NCI-H1105 treated with DMSO at 0.1 percent for 48 hours (cell line): ENCODE measurements around the gene BLOC1S4.
A peak's percentile ranks its signal among the peaks of the same experiment; 100 is the strongest.
"Not testable (repeated sequence)": the region's sequence is repeated elsewhere in the genome, so short reads cannot be mapped to it uniquely, and the experiment has no call there.

Experiments
- DNase-seq: peaks from one replicate; lab custom pipeline; 2025; lab: John Stamatoyannopoulos, UW

BLOC1S4 gene, protein sequence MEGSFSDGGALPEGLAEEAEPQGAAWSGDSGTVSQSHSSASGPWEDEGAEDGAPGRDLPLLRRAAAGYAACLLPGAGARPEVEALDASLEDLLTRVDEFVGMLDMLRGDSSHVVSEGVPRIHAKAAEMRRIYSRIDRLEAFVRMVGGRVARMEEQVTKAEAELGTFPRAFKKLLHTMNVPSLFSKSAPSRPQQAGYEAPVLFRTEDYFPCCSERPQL

DNA sequence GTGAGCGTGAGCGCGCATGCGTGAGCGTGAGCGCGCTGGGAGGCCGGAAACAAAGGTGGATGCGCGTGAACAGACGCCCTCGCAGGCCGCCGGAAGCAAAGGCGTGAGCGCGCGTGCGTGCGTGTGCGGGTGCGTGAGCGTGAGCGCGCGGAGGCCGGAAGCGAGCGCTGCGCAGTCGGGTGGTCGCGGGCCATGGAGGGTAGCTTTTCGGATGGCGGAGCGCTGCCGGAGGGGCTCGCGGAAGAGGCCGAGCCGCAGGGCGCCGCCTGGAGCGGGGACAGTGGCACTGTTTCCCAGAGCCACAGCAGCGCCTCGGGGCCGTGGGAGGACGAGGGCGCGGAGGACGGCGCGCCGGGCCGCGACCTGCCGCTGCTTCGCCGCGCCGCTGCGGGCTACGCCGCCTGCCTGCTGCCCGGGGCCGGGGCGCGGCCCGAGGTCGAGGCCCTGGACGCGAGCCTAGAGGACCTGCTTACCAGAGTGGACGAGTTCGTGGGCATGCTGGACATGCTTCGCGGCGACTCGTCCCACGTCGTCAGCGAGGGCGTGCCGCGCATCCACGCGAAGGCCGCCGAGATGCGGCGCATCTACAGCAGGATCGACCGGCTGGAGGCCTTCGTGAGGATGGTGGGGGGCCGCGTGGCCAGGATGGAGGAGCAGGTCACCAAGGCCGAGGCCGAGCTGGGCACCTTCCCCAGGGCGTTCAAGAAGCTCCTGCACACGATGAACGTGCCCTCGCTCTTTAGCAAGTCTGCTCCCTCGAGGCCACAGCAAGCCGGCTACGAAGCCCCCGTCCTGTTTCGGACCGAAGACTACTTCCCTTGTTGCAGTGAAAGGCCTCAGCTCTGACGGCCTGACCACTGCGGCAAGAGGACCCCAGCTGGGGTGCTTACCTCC is at the start of gene BLOC1S4:
Gene BLOC1S4 (plus strand): TSS at position 157 of the 894 bp plus-strand sequence. CDS start 36 bp downstream, at position 193.
- peak; percentile 75 for DNase-seq

DNA sequence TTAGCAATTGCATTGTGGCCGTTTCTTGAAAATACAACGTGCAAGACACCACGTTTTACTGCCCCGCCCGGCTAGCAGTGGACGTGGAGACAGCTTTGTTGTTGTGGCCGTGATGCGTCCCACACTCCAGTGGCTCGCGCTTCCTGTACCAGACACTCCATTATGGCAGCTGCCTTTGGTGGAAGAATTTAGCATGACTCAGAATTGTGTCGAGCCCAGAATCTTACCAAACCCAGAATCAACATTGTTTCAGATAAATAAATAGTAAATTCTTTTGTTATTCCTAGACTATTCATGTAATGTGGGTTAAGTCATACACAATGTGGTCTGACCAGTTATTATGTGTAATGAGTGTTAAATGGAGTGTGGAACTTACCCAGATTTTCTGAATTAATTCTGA is 47.6 kb upstream of the BLOC1S4 start:
- no peak for DNase-seq

DNA sequence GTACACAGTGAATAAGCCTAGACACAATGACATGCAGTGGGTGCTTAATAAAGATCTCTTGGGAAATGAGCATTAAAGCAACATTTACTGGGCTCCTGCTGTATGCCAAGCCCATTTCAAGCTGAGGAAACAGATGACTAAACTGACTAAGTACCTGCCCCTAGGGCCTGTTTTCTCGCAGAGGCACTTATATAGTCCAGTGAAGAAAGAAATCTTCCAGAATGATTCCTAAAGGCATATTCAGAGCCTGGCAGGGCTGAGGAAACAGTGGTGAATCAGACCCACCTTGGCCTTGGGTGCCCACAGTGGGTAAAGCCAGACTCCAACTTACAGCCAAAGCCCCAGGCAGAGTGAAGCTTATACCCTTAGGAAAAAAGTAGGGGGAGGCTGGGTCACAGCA is 44.3 kb upstream of the BLOC1S4 start:
- no peak for DNase-seq

DNA sequence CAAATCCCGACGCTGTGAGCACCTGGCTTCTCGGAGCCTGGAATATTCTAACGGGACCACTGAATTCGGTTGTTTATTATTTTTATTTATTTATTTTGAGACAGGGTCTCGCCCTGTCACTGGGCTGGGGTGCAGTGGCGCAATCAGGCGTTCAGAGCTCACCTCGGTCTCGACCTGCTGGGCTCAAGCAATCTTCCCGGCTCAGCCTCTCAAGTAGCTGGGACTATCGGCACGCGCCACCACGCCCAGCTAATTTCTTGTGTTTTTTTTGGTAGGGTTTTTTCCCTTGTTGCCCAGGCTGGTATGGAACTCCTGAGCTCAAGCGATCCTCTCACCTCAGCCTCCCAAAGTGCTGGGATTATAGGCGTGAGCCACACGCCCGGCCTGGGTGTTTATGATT is 43.8 kb upstream of the BLOC1S4 start:
- DNase-seq, result no peak

DNA sequence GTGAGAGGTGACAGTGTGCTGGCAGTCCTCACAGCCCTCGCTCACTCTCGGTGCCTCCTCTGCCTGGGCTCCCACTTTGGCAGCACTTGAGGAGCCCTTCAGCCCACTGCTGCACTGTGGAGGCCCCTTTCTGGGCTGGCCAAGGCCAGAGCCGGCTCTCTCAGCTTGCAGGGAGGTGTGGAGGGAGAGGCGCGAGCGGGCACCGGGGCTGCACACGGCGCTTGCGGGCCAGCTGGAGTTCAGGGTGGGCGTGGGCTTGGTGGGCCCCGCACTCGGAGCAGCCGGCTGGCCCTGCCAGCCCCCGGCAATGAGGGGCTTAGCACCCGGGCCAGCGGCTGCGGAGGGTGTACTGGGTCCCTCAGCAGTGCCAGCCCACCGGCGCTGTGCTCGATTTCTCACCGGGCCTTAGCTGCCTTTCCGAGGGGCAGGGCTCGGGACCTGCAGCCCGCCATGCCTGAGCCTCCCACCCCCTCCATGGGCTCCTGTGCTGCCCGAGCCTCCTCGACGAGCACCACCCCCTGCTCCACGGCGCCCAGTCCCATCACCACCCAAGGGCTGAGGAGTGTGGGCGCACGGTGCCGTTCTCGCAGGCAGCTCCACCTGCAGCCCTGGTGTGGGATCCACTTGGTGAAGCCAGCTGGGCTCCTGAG is 43.3 kb upstream of the BLOC1S4 start:
- not testable (repeated sequence) for DNase-seq

DNA sequence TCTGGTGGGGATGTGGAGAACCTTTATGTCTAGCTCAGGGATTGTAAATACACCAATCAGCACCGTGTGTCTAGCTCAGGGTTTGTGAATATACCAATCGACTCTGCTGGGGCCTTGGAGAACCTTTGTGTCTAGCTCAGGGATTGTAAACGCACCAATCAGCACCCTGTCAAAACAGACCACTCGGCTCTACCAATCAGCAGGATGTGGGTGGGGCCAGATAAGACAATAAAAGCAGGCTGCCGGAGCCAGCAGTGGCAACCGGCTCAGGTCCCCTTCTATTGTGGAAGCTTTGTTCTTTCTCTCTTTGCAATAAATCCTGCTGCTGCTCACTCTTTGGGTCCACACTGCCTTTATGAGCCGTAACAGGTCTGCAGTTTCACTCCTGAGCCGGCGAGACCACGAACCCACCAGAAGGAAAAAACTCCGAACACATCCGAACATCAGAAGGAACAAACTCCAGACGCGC is 42.7 kb upstream of the BLOC1S4 start:
- DNase-seq, result peak; percentile 21

DNA sequence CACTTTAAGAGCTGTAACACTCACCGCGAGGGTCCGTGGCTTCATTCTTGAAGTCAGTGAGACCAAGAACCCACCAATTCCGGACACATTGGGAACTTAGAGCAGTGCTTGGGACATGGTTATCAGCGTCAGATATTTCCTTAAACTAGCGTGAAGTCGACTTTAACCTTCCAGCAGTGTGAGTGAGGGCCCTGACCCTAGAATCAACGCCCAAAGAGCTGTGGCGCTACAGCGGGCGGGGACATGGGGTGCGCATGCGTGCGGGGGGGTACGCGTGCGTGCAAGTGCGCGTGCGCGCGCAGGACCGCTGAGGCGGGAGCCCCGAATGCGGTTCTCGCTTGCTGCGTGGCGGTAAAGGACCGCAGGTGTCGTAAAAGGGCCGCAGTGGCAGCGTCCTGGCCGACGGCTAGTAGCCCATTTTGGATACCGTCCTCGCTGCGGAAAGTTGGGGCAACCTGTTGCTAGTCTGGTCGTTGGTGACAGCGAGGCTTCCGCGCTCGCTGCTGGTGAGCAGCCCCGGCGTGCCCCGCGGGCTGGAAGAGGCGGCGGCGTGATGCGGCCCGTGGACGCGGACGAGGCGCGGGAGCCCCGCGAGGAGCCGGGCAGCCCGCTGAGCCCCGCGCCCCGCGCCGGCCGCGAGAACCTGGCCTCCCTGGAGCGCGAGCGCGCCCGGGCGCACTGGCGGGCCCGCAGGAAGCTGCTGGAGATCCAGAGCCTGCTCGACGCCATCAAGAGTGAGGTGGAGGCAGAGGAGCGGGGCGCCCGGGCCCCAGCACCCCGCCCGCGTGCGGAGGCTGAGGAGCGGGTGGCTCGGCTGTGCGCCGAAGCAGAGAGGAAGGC is 42.1 kb upstream of the BLOC1S4 start:
- DNase-seq, result peak; percentile 81

DNA sequence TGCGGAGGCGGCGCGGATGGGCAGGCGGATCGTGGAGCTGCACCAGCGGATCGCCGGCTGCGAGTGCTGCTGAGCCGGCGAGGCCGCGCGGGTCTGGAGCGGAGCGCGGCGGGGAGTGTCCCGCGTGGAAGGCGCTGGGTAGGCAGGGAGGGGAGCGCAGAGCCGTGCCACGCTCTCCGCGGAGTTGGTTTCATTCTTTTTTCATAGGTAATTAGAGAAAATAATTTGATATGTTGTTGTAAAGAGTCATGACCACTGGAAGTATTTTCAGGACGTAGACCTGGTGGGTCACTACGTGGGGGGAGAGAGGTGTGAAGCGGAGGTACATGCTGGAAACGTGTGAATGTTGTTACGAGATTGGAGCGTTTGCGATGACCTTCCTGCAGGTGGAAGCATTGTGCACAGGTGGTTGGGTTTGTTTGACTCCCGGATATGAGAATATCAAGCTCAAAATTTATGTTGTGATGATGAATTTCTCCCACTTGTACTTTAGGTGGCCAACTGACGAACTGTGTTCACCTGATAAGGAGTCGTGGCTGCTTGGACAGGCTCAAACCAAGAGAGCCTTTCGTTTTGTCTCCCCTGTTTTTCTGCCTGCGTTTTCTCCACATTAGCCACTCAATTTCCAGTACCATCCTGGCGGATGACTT is 41.3 kb upstream of the BLOC1S4 start:
- DNase-seq, result peak; percentile 48

DNA sequence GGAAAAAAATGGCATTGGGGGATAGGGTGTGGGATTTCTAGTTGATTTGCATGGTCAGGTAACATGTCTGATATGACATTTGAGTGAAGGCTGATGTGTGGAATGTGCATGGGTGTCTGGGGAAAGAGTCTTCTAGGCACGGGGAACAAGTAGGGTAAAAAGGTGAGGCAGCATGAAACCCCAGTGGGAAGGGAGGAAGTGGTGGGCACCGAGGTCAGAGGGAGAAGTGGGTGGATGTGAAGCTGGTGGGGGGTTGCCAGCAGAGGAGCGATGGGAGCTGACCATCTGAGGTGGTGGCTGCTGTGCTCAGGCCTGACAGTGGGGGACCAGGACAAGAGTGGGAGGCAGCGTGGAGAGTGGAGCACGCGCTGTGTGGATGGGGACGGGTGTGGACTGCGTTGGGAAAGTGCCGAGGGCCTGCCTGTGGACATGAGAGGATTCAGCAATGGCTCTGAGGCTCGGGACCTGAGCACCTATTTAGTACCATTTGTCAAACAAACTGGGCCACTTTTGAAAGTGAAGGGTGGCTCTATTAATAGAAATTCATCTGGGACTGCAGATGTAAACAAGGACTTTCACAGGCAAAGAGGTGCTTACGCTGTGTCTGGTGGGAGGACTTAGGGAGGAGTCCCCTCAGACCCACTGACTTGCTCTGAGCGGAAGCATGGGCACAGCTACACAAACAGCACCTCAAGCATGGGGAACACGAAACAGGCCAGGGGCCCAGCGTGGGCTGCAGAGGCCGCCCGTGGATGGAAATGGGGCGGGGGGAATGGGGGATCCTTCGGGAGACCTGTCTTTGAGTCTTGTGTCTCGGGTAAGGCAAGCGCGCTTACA is 39.0 kb upstream of the BLOC1S4 start:
- DNase-seq, result no peak

DNA sequence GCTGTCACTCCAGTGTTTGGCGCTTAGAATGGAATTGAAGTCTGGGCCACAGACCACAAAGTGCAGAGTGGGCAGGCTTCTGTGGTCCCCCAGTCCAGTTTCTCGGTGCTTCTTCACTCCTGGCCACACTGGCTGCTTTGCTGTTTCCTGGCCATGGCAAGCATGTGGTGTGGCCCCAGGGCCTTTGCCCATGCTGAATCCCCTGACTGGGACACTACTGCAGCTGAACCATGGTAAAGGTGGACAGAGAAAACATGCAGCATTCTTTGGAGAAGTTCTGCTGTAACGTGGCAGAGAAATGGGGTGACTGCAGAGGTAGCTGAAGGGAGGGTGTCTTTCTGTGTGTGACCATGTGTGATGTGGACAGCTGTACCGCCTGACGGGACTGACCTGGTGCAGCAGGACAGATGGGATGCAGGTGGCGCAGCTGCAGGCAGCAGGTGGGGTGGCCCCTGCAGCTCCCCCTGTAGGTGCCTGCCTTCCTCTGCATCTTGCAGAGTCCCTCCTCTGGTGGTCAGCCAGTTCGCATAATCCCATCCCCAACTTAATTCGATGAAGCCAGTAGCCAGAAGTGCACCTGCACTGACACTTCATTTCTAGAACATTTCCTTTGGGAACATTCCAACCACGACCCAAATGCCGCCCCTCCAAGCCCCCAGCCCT is 35.5 kb upstream of the BLOC1S4 start:
- no peak for DNase-seq

DNA sequence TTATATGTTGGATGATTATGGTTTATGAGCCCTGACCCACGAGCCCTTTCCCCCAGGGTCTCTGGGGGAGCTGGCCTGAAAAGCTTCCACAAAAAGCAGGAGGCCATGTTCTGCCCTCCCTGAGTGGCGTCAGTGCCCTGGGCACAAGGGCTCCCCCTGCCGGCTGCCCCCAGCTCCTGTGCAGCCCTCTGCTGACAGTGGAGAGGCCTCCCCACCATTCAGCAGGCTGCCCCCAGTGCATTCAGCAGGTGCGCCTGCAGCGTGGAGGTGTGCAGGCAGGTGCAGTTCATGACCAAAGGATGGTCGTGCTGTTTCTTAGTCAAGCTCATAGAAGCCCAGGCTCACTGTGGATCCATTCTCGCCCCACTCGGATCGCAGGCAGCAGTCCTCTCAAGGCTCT is 34.8 kb upstream of the BLOC1S4 start:
- no peak for DNase-seq

DNA sequence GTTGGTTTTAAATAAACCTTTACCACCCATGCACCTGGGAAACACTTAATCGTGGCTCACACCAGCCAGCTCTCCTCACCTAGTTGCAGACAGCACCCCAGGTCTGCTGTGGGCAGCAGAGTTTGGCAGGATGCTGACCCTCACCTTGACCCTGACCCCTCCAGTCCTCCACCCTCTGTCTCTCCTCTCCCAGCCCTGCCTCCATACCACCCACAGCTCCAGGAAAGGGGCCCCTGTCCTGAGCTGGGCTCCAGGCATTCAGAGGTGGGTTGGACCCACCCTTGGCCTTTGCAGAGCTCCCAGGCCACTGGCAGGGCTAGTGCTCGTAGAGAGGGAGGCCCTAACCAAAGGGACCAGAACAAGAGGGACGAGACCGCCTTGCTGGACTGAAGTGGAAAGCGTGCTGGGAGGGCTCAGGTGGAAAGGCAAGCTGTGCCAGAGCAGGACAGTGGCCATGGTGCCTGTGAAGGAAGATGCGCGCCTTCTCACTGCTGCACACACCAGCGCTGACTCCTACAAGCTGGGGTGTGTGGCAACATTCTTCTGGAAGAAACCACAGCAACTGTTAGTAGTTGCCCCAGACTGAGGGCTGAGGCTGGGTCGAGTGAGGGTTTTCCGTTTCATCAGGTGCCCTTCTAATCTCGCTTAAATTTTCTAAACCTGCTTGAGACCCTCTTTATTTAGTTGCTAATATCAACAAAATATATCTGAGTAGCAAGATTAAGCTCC is 32.9 kb upstream of the BLOC1S4 start:
- DNase-seq, result no peak

DNA sequence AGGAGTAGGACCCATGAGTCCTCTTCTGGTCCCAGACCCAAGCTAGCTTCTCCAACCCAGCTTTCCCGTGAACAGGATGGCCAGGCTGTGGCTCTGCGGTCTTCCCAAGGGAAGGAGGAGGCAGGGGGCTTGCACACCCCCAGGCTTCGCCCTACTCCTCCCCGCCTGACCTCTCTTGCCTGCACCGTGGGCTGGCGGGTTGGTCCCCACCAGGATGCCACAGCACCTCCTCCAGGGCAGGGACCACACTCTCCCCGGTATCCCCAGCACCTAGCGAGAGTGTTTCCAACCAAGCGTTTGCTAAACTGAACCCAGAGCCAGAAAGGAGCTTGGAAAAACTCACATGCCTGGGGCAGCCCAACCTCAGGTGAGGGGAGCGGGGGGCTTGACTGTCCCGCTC is 31.3 kb upstream of the BLOC1S4 start:
- no peak for DNase-seq

DNA sequence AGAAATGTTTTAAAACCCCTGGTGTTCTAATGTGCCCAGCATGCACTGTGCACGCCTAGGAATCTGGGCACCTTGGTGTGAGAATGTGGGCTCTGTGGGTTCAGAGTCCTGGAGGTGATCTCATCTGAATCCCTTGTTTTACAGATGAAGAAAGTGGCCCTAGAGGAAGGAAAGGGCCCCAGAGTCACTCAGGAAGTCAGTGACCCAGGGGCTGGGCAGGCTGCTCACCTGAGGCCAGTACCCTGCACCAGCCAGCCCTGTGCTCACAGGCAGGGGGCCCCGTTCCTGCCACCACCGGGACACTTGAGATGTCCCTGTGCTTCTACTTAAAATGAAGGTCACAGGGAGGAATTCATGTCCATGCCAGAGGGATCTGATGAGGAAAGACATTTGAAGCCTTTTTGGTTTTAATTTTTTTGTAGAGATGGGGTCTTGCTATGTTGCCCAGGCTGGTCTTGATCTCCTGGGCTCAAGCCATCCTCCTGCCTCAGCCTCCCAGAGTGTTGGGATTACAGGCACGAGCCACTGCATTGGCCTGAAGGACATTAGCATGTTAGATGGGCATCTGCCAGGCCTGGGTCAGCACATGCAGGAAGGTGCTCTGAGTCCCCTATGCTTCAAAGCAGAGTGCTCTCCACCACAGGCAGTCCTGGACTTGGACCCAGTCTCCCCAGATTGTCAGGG is 29.7 kb upstream of the BLOC1S4 start:
- no peak for DNase-seq

DNA sequence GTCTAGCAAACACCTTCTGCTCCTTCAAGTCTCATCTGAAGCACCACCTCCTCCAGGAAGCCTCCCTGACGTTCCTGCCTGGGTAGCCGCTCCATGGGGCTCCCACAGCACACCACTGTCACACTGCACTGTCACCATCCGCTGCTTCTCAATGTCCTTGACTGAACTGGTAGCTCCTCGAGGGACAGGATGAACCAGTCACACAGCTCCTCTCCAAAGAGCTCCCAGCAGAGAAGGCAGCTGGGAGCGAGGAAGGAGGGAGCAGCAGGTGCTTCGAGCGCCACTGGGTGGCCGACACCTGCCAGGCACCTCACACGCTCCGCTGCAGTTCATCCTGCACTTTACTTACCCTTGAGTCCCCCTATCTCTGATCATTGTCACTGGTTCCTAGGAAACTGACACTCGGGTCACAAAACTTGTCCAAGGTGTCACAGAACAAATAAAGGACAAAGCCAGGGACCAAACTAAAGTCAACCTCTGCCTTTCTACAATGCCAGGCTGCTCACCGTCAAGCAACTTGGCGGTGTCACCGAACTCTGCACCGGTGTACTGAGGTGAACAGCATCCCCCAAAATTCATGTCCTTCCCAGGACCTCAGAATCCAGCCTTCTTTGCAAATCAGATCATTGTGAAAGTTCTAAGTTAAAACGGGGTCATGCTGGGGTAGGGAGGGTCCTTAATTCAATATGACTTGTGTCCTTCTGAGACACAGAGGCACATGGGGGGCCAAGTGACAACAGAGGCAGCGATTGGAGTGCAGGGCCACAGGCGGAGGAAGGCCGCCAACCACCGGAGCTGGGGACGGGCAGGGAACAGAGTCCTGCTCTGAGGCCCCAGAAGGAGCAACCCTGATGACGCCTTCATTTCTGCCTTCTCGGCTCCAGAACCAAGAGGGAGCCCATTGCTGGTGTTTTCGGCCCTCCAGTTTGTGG is 27.8 kb upstream of the BLOC1S4 start:
- no peak for DNase-seq

DNA sequence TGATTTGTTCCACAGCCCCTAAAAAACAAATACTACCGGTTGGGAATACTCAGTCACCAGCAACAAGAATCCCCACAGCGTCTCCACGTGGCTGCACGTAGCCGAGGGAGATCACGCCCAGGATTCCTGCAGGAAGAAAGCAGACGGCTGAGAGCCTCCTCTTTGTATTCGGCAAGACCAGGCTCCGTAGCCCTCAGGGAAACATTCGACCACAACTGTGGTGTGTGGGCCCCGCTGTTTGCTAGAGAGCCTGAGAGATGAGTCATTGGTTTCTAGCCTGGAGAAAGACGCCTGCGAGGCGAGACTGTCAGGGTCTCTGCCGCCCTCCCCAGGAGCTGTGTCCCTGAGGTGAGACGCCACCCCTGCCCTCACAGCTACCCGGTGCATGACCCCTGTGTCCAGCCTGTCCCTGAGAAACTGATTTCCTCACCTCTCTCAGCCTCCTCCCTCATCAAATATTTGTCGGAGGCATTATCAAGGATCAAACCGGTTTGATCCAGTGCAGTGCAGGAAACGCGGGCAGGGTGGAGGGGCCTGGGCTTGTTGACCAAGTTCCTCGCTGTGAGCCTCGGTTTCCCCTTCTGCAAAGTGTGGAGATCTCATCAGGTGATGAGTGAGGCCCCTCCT is 27.0 kb upstream of the BLOC1S4 start:
- no peak for DNase-seq

DNA sequence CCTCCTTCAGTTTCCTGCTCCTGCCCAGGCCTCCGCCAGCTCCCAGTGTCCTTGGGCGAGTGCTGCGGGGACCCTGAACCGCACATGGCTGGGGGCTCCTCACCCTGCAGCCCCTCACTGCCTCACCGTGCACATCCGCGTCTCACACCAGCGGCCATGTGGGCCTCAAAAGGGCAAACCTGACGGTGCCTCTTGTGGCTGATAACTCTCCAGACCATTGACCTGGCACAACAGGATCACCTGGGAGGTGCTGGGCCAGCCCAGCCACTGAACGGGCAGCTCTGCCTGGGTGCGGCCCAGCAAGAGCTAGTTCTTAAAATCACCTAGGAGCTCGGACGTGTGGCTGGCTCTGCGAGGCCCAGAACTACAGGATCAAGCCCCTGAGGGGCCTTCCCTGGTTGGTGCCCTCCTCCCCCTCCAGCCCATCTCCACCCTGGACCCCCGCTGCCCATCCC is 26.4 kb upstream of the BLOC1S4 start:
- DNase-seq, result no peak
